HepG2 (cell line): ENCODE measurements around the gene TNK1. TPM values are rescaled to one million over a fixed set of nuclear protein-coding genes. Genes with fewer than 3 reads are reported as not detected.

Source experiments
- ATAC-seq: fragments of 200-7000 bp; cut with Tn5 transposase; 3 replicates; pipeline ENCODE4 v1.9.1; 2020; ENCODE audit warnings: mild to moderate bottlenecking, moderate library complexity
- BruUV-seq: library from RNA; stranded (reverse); fragments of 400-500 nt; replicated peaks from 2 replicates; lab custom pipeline; 2021; lab: Mats Ljungman, UMichigan
- CTCF ChIA-PET: fragments of 300-600 bp; formaldehyde crosslinking; extraction: SDS; loops from one replicate; lab custom pipeline; 2021; ENCODE audit warnings: low total read pairs, inconsistent platforms, low intra/inter-chr PET ratio; lab: Yijun Ruan, JAX
- POLR2A ChIA-PET: fragments of 350-600 bp; sonication (Branson Sonifier 250); formaldehyde crosslinking; loops from one replicate; lab custom pipeline; 2020; ENCODE audit warnings: antibody characterized with exemption, inconsistent platforms; lab: Yijun Ruan, JAX
- DNase-seq: peaks from one replicate; pipeline ENCODE4 v3.0.0-alpha.2; 2015; ENCODE audit warnings: low spot score
- FAIRE-seq: peaks from 3 replicates; lab custom pipeline; 2011; peaks lifted over from hg19 to GRCh38; lab: Jason Lieb, UNC
- H2AFZ ChIP-seq: one replicate; pipeline ENCODE4 v1.6.1; 2011; ENCODE audit warnings: low read length, inconsistent platforms
- H3K27ac ChIP-seq: fragments of 300-600 bp; 3 replicates; pipeline ENCODE4 v1.8.0; 2011; ENCODE audit warnings: mixed run types, mild to moderate bottlenecking, mixed read lengths, low read length, inconsistent platforms; ENCODE audit not compliant: insufficient read depth; ENCODE audit errors: extremely low read length
- H3K27me3 ChIP-seq, 2 experiments: fragments of 200-600 bp in 1 of 2; 2 replicates in 1 of 2; 3 replicates in 1 of 2; pipeline versions ENCODE4 v1.6.0 to v1.8.0; 2011; ENCODE audit warnings: low read length in 2 of 2, mild to moderate bottlenecking in 2 of 2, moderate library complexity in 2 of 2, inconsistent platforms in 1 of 2; ENCODE audit not compliant: insufficient read depth in 2 of 2, control insufficient read depth in 1 of 2
- H3K36me3 ChIP-seq, 2 experiments: fragments of 200-600 bp in 1 of 2; replicated peaks in 1 of 2; 2 replicates in 1 of 2; 3 replicates in 1 of 2; pipeline versions ENCODE4 v1.5.1 to v1.8.0; 2011; ENCODE audit warnings: low read length in 2 of 2, inconsistent platforms in 1 of 2; ENCODE audit not compliant: insufficient read depth in 2 of 2, control insufficient read depth in 1 of 2
- H3K4me1 ChIP-seq: 2 replicates; pipeline ENCODE4 v1.5.1; 2012; ENCODE audit warnings: low read length, inconsistent platforms; ENCODE audit not compliant: insufficient read depth
- H3K4me2 ChIP-seq: 2 replicates; pipeline ENCODE4 v1.6.0; 2011; ENCODE audit warnings: low read depth, low read length, inconsistent platforms
- H3K4me3 ChIP-seq, 3 experiments: fragments of 200-600 bp in 1 of 3; sonication (generic), shearing (Covaris generic) in 1 of 3; replicated peaks in 1 of 3; 2 replicates each; pipeline ENCODE4 v1.5.1; 2011 to 2016; ENCODE audit warnings: low read length in 3 of 3, inconsistent platforms in 2 of 3, low read depth in 2 of 3, mild to moderate bottlenecking in 2 of 3, control low read depth in 1 of 3, mixed read lengths in 1 of 3; ENCODE audit not compliant: insufficient read depth in 1 of 3
- H3K79me2 ChIP-seq: one replicate; pipeline ENCODE4 v1.6.1; 2011; ENCODE audit warnings: low read length, inconsistent platforms; ENCODE audit not compliant: insufficient read depth
- H3K9ac ChIP-seq: 2 replicates; pipeline ENCODE4 v1.6.0; 2011; ENCODE audit warnings: mild to moderate bottlenecking, low read depth, low read length, inconsistent platforms; ENCODE audit not compliant: insufficient read depth
- H3K9me3 ChIP-seq: 2 replicates; pipeline ENCODE4 v1.5.1; 2012; ENCODE audit warnings: mild to moderate bottlenecking, low read length
- H4K20me1 ChIP-seq: 2 replicates; pipeline ENCODE4 v1.6.0; 2011; ENCODE audit warnings: inconsistent platforms, mild to moderate bottlenecking, low read length, moderate library complexity; ENCODE audit not compliant: insufficient read depth
- AGO1 ChIP-seq: fragments of 200-400 bp; formaldehyde crosslinking; IDR thresholded peaks from 2 replicates; pipeline ENCODE4 v1.6.1; 2017; ENCODE audit warnings: mild to moderate bottlenecking, low read depth, low read length, moderate library complexity; ENCODE audit not compliant: poor library complexity, severe bottlenecking
- GTF2F1 ChIP-seq: fragments of 150-350 bp; IDR thresholded peaks from 2 replicates; pipeline ENCODE4 v1.6.1; 2014; ENCODE audit warnings: low read length
- KAT2B ChIP-seq: fragments of 150-350 bp; IDR thresholded peaks from 2 replicates; pipeline ENCODE4 v1.6.1; 2014; ENCODE audit warnings: low read depth, low read length, borderline replicate concordance
- KLF9 ChIP-seq: IDR thresholded peaks from 2 replicates; pipeline ENCODE4 v1.6.1; 2016; ENCODE audit warnings: low read depth
- POGZ ChIP-seq: sonication (generic); formaldehyde crosslinking; IDR thresholded peaks from 2 replicates; pipeline ENCODE4 v1.4.0; 2020; ENCODE audit warnings: mild to moderate bottlenecking, missing genetic modification reagents
- ZNF101 ChIP-seq: sonication (generic); formaldehyde crosslinking; IDR thresholded peaks from 2 replicates; pipeline ENCODE4 v1.4.0; 2020; ENCODE audit warnings: mild to moderate bottlenecking, low read depth, missing genetic modification reagents, borderline replicate concordance
- ZNF367 ChIP-seq: sonication (generic); formaldehyde crosslinking; IDR thresholded peaks from 2 replicates; pipeline ENCODE4 v1.4.0; 2020; ENCODE audit warnings: missing genetic modification reagents, borderline replicate concordance
- ZNF614 ChIP-seq: IDR thresholded peaks from 2 replicates; pipeline ENCODE4 v1.6.1; 2018; ENCODE audit warnings: missing biosample characterization, missing genetic modification reagents, inconsistent platforms, borderline replicate concordance
- WGBS: methylation state at CpG from one replicate; pipeline ENCODE4 v1.1.6; 2017; ENCODE audit warnings: low lambda C conversion rate; 5-methylcytosine and 5-hydroxymethylcytosine counted together
- in situ Hi-C: cut with HindIII; loops from 2 replicates; pipeline ENCODE4 v1.10.0; 2017; ENCODE audit warnings: low pct_unique_long_range_greater_than_20kb; ENCODE audit not compliant: extremely low pct_ligation_motif_present
- intact Hi-C: fragments of 100-400 bp; cut with micrococcal nuclease; formaldehyde crosslinking; loops from one replicate; pipeline ENCODE4 v1.10.0; 2022; ENCODE audit not compliant: unreplicated experiment
- polyA plus RNA-seq, 8 experiments: library from polyadenylated mRNA; depleted of rRNA in 3 of 8; stranded (reverse) in 7 of 8; unstranded in 1 of 8; fragments of >200 nt; fragmentation: Illumina TruSeq in 4 of 8; extraction: Trizol in 4 of 8; gene quantifications; 2 replicates each; pipeline versions ENCODE4 v1.2.1 to v1.2.3, GENCODE V29; 2011 to 2016; ENCODE audit warnings: low read depth in 4 of 8, missing spikeins in 1 of 8, mixed read lengths in 1 of 8; ENCODE audit not compliant: insufficient read depth in 1 of 8
- total RNA-seq, 5 experiments: library from RNA; depleted of rRNA; stranded (reverse); fragments of >200 nt; fragmentation: Illumina TruSeq; extraction: Trizol; gene quantifications; 2 replicates each; pipeline ENCODE4 v1.2.3, GENCODE V29; 2016; ENCODE audit warnings: low read depth in 1 of 5
- TF ChIP-seq, protein P1 (sequence below): sonication (generic); formaldehyde crosslinking; IDR thresholded peaks from 2 replicates; pipeline ENCODE4 v1.4.0; 2020; ENCODE audit warnings: missing genetic modification reagents

Gene TNK1
- total and polyA plus RNA-seq, 2 of the 13 experiments (the other 11 are each of a cell fraction or from before 2014, with no cell fraction given): 2.0 to 3.5 TPM

DNA sequence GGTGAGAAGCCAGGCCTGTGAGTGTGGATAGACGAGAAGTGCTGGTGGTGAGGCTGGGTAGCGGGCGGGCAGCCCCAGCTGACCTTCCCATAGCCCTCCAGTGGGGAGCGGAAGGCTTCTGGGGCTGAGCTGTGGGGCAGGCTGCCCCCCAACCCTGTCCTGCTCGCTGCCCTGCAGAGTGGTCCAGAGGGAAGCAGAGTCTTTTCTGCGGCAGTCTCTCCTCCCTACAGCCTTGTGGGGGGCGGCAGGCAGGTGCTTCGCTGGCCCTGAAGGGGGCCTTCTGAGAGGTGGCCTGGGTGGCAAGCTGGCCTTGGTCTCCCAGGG lies 30.5 kb downstream of the TNK1 start:
- TF ChIP-seq AGO1 (peak; percentile 45), POGZ (no peak)
- TF ChIP-seq, all 625 proteins: peak for 1
- Histone ChIP-seq H3K27me3 (no peaks in the 10 kb centered on the region), H3K4me2 (no peak overlapping the region), H3K9ac (no peak overlapping the region), H3K27ac (no peak overlapping the region), H4K20me1 (no peaks in the 10 kb centered on the region), H3K9me3 (no peaks in the 10 kb centered on the region), H2AFZ (no peak overlapping the region), H3K4me3 (no peak overlapping the region), H3K79me2 (no peaks in the 10 kb centered on the region), H3K4me1 (no peaks in the 10 kb centered on the region), H3K36me3 (0 out of 5 replicates have a peak, but pooled peaks cover 0 to 2% of the 10 kb centered on the region in 2 experiments)
- 93% methylated on average over 6 of the region's 8 CpGs for WGBS
- FAIRE-seq (no peak), ATAC-seq (no peak), DNase-seq (no peak)
- intact Hi-C loops (no loop called here), in situ Hi-C loops (no loop called here)
- no TSS peak for BruUV-seq
- ChIA-PET POLR2A (no interaction called here), CTCF (no interaction called here)

DNA sequence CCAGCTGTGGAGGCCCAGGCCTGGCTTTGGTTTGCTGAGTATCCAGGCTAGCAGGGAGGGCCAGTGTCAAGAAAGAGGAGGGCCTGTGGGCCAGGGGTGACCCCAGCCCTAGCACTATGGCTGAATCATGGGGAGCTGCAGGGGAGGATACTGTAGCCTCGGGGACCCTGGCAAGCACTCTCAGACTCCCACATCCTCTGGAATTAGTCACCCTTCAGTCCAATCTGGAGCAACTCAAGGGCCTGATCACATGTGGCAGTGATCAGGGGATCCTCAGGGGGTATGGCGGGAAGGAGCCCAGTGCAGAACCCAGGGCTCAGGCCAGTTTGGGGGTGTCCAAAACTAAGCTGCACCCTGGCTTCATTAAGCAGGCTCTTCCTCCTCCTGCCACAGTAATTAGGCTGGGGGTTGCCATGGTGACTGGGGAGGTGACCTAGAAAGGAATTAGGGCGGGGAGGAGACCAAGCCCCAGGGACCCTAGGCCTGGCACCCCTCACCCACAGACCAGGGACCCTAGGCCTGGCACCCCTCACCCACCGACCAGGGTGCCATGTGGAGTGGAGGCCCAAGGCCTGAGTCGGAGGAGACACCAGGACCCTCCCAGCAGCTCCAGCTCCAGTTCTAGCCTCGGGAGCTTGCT lies 32.6 kb downstream of the TNK1 start:
- CTCF ChIA-PET: no interaction called here
- TF ChIP-seq KAT2B (no peak), ZNF367 (CRISPR knock-in tag) (no peak), ZNF101 (no peak), KLF9 (CRISPR knock-in tag) (no peak), ZNF614 (CRISPR knock-in tag) (no peak), GTF2F1 (no peak)
- TF ChIP-seq, protein P1, sequence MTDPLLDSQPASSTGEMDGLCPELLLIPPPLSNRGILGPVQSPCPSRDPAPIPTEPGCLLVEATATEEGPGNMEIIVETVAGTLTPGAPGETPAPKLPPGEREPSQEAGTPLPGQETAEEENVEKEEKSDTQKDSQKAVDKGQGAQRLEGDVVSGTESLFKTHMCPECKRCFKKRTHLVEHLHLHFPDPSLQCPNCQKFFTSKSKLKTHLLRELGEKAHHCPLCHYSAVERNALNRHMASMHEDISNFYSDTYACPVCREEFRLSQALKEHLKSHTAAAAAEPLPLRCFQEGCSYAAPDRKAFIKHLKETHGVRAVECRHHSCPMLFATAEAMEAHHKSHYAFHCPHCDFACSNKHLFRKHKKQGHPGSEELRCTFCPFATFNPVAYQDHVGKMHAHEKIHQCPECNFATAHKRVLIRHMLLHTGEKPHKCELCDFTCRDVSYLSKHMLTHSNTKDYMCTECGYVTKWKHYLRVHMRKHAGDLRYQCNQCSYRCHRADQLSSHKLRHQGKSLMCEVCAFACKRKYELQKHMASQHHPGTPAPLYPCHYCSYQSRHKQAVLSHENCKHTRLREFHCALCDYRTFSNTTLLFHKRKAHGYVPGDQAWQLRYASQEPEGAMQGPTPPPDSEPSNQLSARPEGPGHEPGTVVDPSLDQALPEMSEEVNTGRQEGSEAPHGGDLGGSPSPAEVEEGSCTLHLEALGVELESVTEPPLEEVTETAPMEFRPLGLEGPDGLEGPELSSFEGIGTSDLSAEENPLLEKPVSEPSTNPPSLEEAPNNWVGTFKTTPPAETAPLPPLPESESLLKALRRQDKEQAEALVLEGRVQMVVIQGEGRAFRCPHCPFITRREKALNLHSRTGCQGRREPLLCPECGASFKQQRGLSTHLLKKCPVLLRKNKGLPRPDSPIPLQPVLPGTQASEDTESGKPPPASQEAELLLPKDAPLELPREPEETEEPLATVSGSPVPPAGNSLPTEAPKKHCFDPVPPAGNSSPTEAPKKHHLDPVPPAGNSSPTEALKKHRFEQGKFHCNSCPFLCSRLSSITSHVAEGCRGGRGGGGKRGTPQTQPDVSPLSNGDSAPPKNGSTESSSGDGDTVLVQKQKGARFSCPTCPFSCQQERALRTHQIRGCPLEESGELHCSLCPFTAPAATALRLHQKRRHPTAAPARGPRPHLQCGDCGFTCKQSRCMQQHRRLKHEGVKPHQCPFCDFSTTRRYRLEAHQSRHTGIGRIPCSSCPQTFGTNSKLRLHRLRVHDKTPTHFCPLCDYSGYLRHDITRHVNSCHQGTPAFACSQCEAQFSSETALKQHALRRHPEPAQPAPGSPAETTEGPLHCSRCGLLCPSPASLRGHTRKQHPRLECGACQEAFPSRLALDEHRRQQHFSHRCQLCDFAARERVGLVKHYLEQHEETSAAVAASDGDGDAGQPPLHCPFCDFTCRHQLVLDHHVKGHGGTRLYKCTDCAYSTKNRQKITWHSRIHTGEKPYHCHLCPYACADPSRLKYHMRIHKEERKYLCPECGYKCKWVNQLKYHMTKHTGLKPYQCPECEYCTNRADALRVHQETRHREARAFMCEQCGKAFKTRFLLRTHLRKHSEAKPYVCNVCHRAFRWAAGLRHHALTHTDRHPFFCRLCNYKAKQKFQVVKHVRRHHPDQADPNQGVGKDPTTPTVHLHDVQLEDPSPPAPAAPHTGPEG (CRISPR knock-in tag): no peak

More for the DNA sequence above, 32.6 kb downstream of the TNK1 start:
- no peaks in the 10 kb centered on the region for H4K20me1 ChIP-seq
- POLR2A ChIA-PET: interaction anchor here (0.9 kb wide), 1 partner anchor 10 kb away, joined by 6 read pairs; the partner anchor contains the start of gene TMEM256
- H3K36me3 ChIP-seq: 0 out of 5 replicates have a peak, but pooled peaks cover 0 to 2% of the 10 kb centered on the region in 2 experiments
- no peaks in the 10 kb centered on the region for H3K9me3 ChIP-seq
- in situ Hi-C loops: no loop called here
- no peaks in the 10 kb centered on the region for H3K27me3 ChIP-seq
- FAIRE-seq (no peak), ATAC-seq (no peak), DNase-seq (no peak)
- H3K4me3 ChIP-seq: no peak overlapping the region
- intact Hi-C loops: no loop called here
- no peaks in the 10 kb centered on the region for H3K4me1 ChIP-seq
- H3K9ac ChIP-seq: no peak overlapping the region
- H3K79me2 ChIP-seq: no peaks in the 10 kb centered on the region
- H3K4me2 ChIP-seq: no peak overlapping the region
- BruUV-seq: no TSS peak
- no peak overlapping the region for H3K27ac ChIP-seq
- WGBS: no CpG with 5 or more reads among the region's 6 CpGs
- no peak overlapping the region for H2AFZ ChIP-seq
